GM12875 (cell line): ENCODE measurements around the gene UGT1A7.

ENCODE experiments used
- H3K4me3 ChIP-seq: one replicate; pipeline ENCODE4 v1.5.1; 2011; ENCODE audit warnings: low read depth, low read length, control low read depth
- TF ChIP-seq, protein P1 (sequence below): IDR thresholded peaks from 2 replicates; pipeline ENCODE4 v1.5.1; 2011; ENCODE audit warnings: low read depth, mild to moderate bottlenecking, control low read depth, inconsistent platforms, low read length, moderate library complexity, borderline replicate concordance; ENCODE audit not compliant: insufficient read depth

The UGT1A7 gene

DNA sequence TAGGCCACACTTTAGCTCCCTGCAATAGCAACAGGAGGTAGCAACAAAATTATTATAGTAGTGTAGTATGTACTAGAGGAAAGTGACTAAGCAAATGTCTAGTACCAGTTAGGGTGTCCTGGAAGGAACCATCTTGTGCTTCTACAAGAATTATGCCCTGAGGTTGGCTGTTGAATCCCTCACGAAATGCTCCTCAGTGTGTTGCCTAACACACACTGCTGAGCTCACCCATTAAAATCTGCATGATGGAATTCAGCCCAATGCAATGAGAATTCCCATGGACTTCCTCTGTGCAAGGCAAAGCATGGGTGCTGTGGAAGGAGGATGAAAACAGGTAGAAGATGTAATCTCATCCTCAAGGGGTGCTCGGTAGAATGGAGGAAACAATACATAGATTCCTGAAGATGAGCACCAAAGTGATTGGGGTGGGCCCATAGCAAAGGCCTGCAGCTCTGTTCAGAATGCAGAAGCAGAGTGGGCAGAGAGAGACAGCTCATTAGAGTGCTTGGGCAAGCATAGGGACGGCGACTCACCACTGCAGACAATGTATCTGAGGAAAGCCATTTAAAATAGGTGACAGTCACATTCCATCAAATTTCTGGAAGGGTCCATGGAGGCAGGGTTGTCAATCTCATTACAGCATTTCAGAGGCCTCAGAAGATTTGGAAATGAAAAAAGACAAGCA lies 1.2 kb upstream of the UGT1A7 start:
- H3K4me3 ChIP-seq: no peak overlapping the region
- TF ChIP-seq, protein P1, sequence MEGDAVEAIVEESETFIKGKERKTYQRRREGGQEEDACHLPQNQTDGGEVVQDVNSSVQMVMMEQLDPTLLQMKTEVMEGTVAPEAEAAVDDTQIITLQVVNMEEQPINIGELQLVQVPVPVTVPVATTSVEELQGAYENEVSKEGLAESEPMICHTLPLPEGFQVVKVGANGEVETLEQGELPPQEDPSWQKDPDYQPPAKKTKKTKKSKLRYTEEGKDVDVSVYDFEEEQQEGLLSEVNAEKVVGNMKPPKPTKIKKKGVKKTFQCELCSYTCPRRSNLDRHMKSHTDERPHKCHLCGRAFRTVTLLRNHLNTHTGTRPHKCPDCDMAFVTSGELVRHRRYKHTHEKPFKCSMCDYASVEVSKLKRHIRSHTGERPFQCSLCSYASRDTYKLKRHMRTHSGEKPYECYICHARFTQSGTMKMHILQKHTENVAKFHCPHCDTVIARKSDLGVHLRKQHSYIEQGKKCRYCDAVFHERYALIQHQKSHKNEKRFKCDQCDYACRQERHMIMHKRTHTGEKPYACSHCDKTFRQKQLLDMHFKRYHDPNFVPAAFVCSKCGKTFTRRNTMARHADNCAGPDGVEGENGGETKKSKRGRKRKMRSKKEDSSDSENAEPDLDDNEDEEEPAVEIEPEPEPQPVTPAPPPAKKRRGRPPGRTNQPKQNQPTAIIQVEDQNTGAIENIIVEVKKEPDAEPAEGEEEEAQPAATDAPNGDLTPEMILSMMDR: no peak

- H3K4me3 ChIP-seq: no peak overlapping the region
- TF ChIP-seq, protein P1: no peak
Observed at GRCh38 chr2:233684640-233685039, 2.9 kb downstream of the UGT1A7 start.

- TF ChIP-seq, protein P1: no peak
- H3K4me3 ChIP-seq: no peak overlapping the region
Observed at GRCh38 chr2:233686928-233687327, 5.2 kb downstream of the UGT1A7 start.

- TF ChIP-seq, protein P1: no peak
- no peak overlapping the region for H3K4me3 ChIP-seq
Observed at GRCh38 chr2:233688341-233688740, 6.6 kb downstream of the UGT1A7 start.

DNA sequence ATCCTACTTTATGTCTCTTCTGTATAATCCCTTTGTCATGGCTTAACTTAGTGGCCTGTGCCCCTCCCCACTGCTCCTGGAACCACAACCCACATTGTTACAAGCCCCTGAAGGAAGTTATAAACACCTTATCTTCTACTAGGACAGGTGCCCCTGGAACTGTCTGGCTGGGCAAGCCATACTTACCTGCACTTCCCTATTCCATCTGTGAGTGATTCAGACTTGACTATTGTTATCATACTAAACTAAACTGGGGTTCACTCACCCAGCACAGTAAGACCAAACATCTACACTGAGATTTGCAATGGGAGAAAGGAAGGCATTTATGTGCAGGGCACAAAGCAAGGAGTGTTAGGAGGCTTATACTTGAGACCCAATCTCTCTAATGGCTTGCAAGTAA lies 7.3 kb downstream of the UGT1A7 start:
- no peak overlapping the region for H3K4me3 ChIP-seq

DNA sequence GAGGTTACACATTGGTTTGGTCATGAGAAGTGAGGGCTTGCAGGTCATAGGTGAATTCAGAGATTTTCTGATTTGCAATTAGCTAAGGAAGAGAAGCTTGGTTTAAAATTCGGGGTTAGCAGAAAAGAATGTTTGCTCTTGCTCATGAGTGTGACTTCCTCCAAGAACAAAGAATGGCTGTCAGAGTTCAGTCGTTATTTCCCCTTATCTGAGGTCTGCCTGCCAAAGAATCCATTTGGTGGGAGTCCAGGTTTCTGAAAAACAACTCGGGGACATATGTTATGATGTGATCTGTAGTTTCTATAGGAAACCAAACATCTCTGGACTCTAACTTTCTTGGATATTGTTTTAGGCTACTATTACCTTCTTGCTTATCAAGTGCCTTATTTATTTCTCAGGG lies 7.8 kb downstream of the UGT1A7 start:
- TF ChIP-seq, protein P1: no peak
- no peak overlapping the region for H3K4me3 ChIP-seq

More for the DNA sequence above, 7.3 kb downstream of the UGT1A7 start:
- TF ChIP-seq, protein P1: no peak

DNA sequence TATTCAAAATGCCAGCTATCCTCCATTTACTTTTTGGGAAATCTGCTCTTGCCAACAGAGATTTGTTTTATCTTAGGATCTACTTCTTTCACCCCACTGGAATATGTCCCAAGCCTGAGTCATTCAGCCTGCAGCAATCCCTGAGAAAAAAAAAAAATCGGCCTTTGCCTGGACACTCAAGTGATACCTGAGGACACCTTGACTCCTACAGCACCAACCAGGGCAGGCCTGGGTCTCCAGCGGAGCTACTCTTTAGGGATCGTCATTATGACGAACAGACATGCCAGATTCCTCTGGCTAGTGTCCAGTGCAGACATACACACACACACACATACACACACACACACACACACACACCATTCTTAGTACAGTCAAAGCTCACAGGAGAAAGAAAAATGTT lies 8.7 kb downstream of the UGT1A7 start:
- TF ChIP-seq, protein P1: no peak

More for the DNA sequence above, 8.7 kb downstream of the UGT1A7 start:
- H3K4me3 ChIP-seq: no peak overlapping the region
